ENCODE measurements around the gene ADARB1.
"Not testable (repeated sequence)": the region's sequence is repeated elsewhere in the genome, so short reads cannot be mapped to it uniquely, and the experiment has no call there.

The ADARB1 gene

GRCh38 chr21:45122432-45123132 is 48.2 kb downstream of the ADARB1 start:
- DNase-seq: no peak

- DNase-seq: no peak
Observed at GRCh38 chr21:45123440-45123839, 49.1 kb downstream of the ADARB1 start.

- DNase-seq: no peak
Observed at GRCh38 chr21:45124596-45124995, 50.2 kb downstream of the ADARB1 start.

GRCh38 chr21:45125357-45125756 is 51.0 kb downstream of the ADARB1 start:
- no peak for DNase-seq

- no peak for DNase-seq
Observed at GRCh38 chr21:45126204-45126626, 51.8 kb downstream of the ADARB1 start.

- DNase-seq: no peak
Observed at GRCh38 chr21:45126983-45127382, 52.6 kb downstream of the ADARB1 start.

GRCh38 chr21:45127937-45128336 is 53.6 kb downstream of the ADARB1 start:
- no peak for DNase-seq

- DNase-seq: peak; percentile 69
Observed at GRCh38 chr21:45128613-45129188, 54.3 kb downstream of the ADARB1 start.

GRCh38 chr21:45129189-45129923 is 55.0 kb downstream of the ADARB1 start:
- no peak for DNase-seq

GRCh38 chr21:45130324-45130774 is 56.0 kb downstream of the ADARB1 start:
- no peak for DNase-seq

GRCh38 chr21:45131537-45131999 is 57.2 kb downstream of the ADARB1 start:
- DNase-seq: no peak

GRCh38 chr21:45132841-45133573 is 58.6 kb downstream of the ADARB1 start:
- DNase-seq: no peak

GRCh38 chr21:45133574-45134278 is 59.3 kb downstream of the ADARB1 start:
- not testable (repeated sequence) for DNase-seq

- no peak for DNase-seq
Observed at GRCh38 chr21:45134279-45135076, 60.1 kb downstream of the ADARB1 start.

- DNase-seq: no peak
Observed at GRCh38 chr21:45135122-45135521, 60.7 kb downstream of the ADARB1 start.

GRCh38 chr21:45135868-45136267 is 61.5 kb downstream of the ADARB1 start:
- no peak for DNase-seq

- DNase-seq: no peak
Observed at GRCh38 chr21:45136500-45136899, 62.1 kb downstream of the ADARB1 start.

GRCh38 chr21:45136927-45137611 is 62.7 kb downstream of the ADARB1 start:
- DNase-seq: peak; percentile 44

GRCh38 chr21:45137612-45137937 is 63.2 kb downstream of the ADARB1 start:
- DNase-seq: no peak

GRCh38 chr21:45138199-45139002 is 64.0 kb downstream of the ADARB1 start:
- DNase-seq: peak; percentile 53
